Measurements from ENCODE around the gene UST.
A peak's percentile ranks its signal among the peaks of the same experiment; 100 is the strongest.
"Not testable (repeated sequence)": the region's sequence is repeated elsewhere in the genome, so short reads cannot be mapped to it uniquely, and the experiment has no call there.

UST gene

GRCh38 chr6:149095842-149096241, 349.0 kb downstream of the UST start:
- no peak for TF ChIP-seq CTCF (IDR thresholded peaks at IDR 0.05; ENCODE audit: control extremely low read depth, extremely low read depth, low read depth, missing control alignments)
- DNase-seq (ENCODE audit: extremely low spot score), result no peak
- ChIA-PET CTCF (interaction anchor here (1.1 to 6.1 kb wide), 8 partner anchors 8 to 336 kb away, joined by 3 to 32 read pairs (median 6); no protein-coding TSS in a partner anchor), POLR2A (no interaction called here)

GRCh38 chr6:149097794-149098193, 351.0 kb downstream of the UST start:
- DNase-seq (ENCODE audit: extremely low spot score), result no peak
- no peak for TF ChIP-seq CTCF (IDR thresholded peaks at IDR 0.05; ENCODE audit: control extremely low read depth, extremely low read depth, low read depth, missing control alignments)
- CTCF ChIA-PET, result interaction anchor here (1.4 to 3.0 kb wide), 2 partner anchors 10 to 13 kb away, joined by 3 to 9 read pairs; no protein-coding TSS in a partner anchor
- POLR2A ChIA-PET, result no interaction called here

- no peak for TF ChIP-seq CTCF (IDR thresholded peaks at IDR 0.05; ENCODE audit: control extremely low read depth, extremely low read depth, low read depth, missing control alignments)
- no peak for DNase-seq (ENCODE audit: extremely low spot score)
- ChIA-PET CTCF (interaction anchor here (0.8 kb wide), 1 partner anchor 156 kb away, joined by 3 read pairs; no protein-coding TSS in a partner anchor), POLR2A (no interaction called here)
Measured at GRCh38 chr6:149098700-149099276, 352.0 kb downstream of the UST start.

- no peak for DNase-seq (ENCODE audit: extremely low spot score)
- TF ChIP-seq CTCF (IDR thresholded peaks at IDR 0.05; ENCODE audit: control extremely low read depth, extremely low read depth, low read depth, missing control alignments), result no peak
- CTCF ChIA-PET, result interaction anchor here (1.0 kb wide), 1 partner anchor 9 kb away, joined by 3 read pairs; no protein-coding TSS in a partner anchor
- POLR2A ChIA-PET, result no interaction called here
Measured at GRCh38 chr6:149102324-149102723, 355.5 kb downstream of the UST start.

- CTCF ChIA-PET, result interaction anchor here (0.9 to 1.5 kb wide), 2 partner anchors 11 to 20 kb away, joined by 3 read pairs; no protein-coding TSS in a partner anchor
Measured at GRCh38 chr6:149103950-149104349, 357.1 kb downstream of the UST start.

GRCh38 chr6:149107520-149107919, 360.7 kb downstream of the UST start:
- CTCF ChIA-PET, result interaction anchor here (1.7 kb wide), 1 partner anchor 12 kb away, joined by 6 read pairs; no protein-coding TSS in a partner anchor
- POLR2A ChIA-PET, result no interaction called here
- no peak for DNase-seq (ENCODE audit: extremely low spot score)
- no peak for TF ChIP-seq CTCF (IDR thresholded peaks at IDR 0.05; ENCODE audit: control extremely low read depth, extremely low read depth, low read depth, missing control alignments)

More at GRCh38 chr6:149103950-149104349, 357.1 kb downstream of the UST start:
- POLR2A ChIA-PET; DNase-seq (ENCODE audit: extremely low spot score): not testable (repeated sequence)

- ChIA-PET POLR2A (no interaction called here), CTCF (interaction anchor here (1.0 to 1.7 kb wide), 4 partner anchors 13 to 33 kb away, joined by 3 to 6 read pairs (median 5); no protein-coding TSS in a partner anchor)
- DNase-seq (ENCODE audit: extremely low spot score), result peak; percentile 4
- no peak for TF ChIP-seq CTCF (IDR thresholded peaks at IDR 0.05; ENCODE audit: control extremely low read depth, extremely low read depth, low read depth, missing control alignments)
Measured at GRCh38 chr6:149108038-149108748, 361.4 kb downstream of the UST start.

Data from GM10248 (cell line).